Naive B cell (primary cell): Measurements from ENCODE around the gene PRPF4. TPM values are rescaled to one million over a fixed set of nuclear protein-coding genes. Genes with fewer than 3 reads are reported as not detected.
"Not testable (repeated sequence)": the region's sequence is repeated elsewhere in the genome, so short reads cannot be mapped to it uniquely, and the experiment has no call there.

ENCODE experiments used
- ATAC-seq, 2 donors: fragments of 150-1000 bp; cut with Tn5 transposase; 2 replicates each; pipeline ENCODE4 v1.10.0; 2021; ENCODE audit warnings: low read depth in 2 of 2, mild to moderate bottlenecking in 2 of 2, moderate library complexity in 2 of 2
- DNase-seq: peaks from one replicate; pipeline ENCODE4 v3.0.0; 2022
- H3K27ac Mint-ChIP-seq, 6 donors: one replicate each; pipeline ENCODE4 v1.8.0; 2020 to 2022; ENCODE audit warnings: mild to moderate bottlenecking in 6 of 6, mixed read lengths in 6 of 6, moderate library complexity in 5 of 6, inconsistent platforms in 2 of 6
- H3K27me3 Mint-ChIP-seq, 3 donors: one replicate each; pipeline ENCODE4 v1.8.0; 2021 to 2022; ENCODE audit warnings: mixed read lengths in 3 of 3, mild to moderate bottlenecking in 1 of 3
- H3K36me3 Mint-ChIP-seq, 2 donors: one replicate each; pipeline ENCODE4 v1.8.0; 2020 to 2022; ENCODE audit warnings: mixed read lengths in 2 of 2, inconsistent platforms in 1 of 2, mild to moderate bottlenecking in 1 of 2
- H3K4me1 Mint-ChIP-seq, 3 donors: one replicate each; pipeline ENCODE4 v1.8.0; 2020 to 2022; ENCODE audit warnings: mixed read lengths in 3 of 3, inconsistent platforms in 1 of 3, mild to moderate bottlenecking in 1 of 3, moderate library complexity in 1 of 3
- H3K4me3 Mint-ChIP-seq, 8 donors: one replicate each; pipeline ENCODE4 v1.8.0; 2020 to 2022; ENCODE audit warnings: mild to moderate bottlenecking in 8 of 8, mixed read lengths in 8 of 8, moderate library complexity in 8 of 8, inconsistent platforms in 2 of 8
- H3K9me3 Mint-ChIP-seq, 7 donors: one replicate each; pipeline ENCODE4 v1.8.0; 2020 to 2022; ENCODE audit warnings: mixed read lengths in 7 of 7, mild to moderate bottlenecking in 5 of 7, inconsistent platforms in 2 of 7, moderate library complexity in 1 of 7
- polyA plus RNA-seq, 6 donors: library from polyadenylated mRNA; unstranded; fragments of 300-500 nt; fragmentation: Illumina TruSeq; gene quantifications; one replicate each; pipeline ENCODE4 v1.2.3, GENCODE V29; 2021; ENCODE audit warnings: low read depth in 6 of 6

Gene PRPF4
- polyA plus RNA-seq: 10 to 100 TPM in 5 of 6 donors, 1 to 10 TPM in 1; 8.2 to 28.2 (median 22.4) TPM

GRCh38 chr9:113275157-113276131 lies at the start of gene PRPF4, which contains the start of gene CDC26:
TSS of gene PRPF4 (plus strand) at chr9:113275658. CDS start at chr9:113275744, 86 bp downstream.
TSS of gene CDC26 (minus strand) at chr9:113275572. CDS start at chr9:113272507, 3,065 bp downstream.
- ATAC-seq (peak; percentile 95 to 96), DNase-seq (peak; percentile 93)
- peaks cover 17 to 21% of the 10 kb centered on the region in 2 donors for H3K36me3 Mint-ChIP-seq
- no peak within 1 kb of the TSS for H3K27ac Mint-ChIP-seq
- no peak within 1 kb of the TSS for H3K4me3 Mint-ChIP-seq
- H3K9me3 Mint-ChIP-seq: no peaks in the 10 kb centered on the region
- no peaks in the 10 kb centered on the region for H3K27me3 Mint-ChIP-seq
- peaks cover 8 to 21% (median 15%) of the 10 kb centered on the region in 3 donors for H3K4me1 Mint-ChIP-seq

DNA sequence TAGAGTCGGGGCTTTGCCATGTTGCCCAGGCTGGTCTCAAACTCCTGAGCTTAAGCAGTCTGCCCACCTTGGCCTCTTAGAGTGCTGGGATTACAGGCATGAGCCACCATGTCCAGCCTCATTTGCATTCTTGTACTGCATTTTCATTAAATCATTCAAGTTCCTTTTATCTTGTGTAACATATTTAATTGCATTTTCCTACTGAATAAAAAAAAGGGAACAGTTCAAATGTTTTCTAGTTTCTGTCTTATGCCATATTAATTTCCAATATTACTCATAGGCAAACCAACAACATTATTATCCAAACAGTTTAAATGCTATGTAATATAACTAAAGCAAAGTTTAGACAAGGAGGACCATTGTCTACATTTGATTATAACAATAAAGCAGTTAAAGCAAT lies 48.0 kb upstream of the PRPF4 start:
- DNase-seq (no peak), ATAC-seq (no peak)
- Mint-ChIP-seq H3K9me3 (no peaks in the 10 kb centered on the region), H3K4me3 (no peak overlapping the region), H3K36me3 (no peaks in the 10 kb centered on the region), H3K4me1 (peaks cover under 1 to 8% (median 8%) of the 10 kb centered on the region in 3 donors), H3K27me3 (no peaks in the 10 kb centered on the region), H3K27ac (no peak overlapping the region)

GRCh38 chr9:113228130-113228665 lies 47.3 kb upstream of the PRPF4 start:
- Mint-ChIP-seq H3K9me3 (no peaks in the 10 kb centered on the region), H3K4me1 (peaks cover 6 to 14% (median 9%) of the 10 kb centered on the region in 3 donors), H3K36me3 (no peaks in the 10 kb centered on the region), H3K27ac (no peak overlapping the region), H3K4me3 (no peak overlapping the region), H3K27me3 (no peaks in the 10 kb centered on the region)
- DNase-seq: no peak
- no peak for ATAC-seq

- Mint-ChIP-seq H3K27me3 (no peaks in the 10 kb centered on the region), H3K27ac (no peak overlapping the region), H3K9me3 (no peaks in the 10 kb centered on the region), H3K4me1 (peaks cover 11 to 25% (median 12%) of the 10 kb centered on the region in 3 donors), H3K36me3 (no peaks in the 10 kb centered on the region), H3K4me3 (peak overlapping the region in 1 of 8 donors; percentile 73)
- DNase-seq (no peak), ATAC-seq (no peak)
These were observed 43.8 kb upstream of the PRPF4 start for GRCh38 chr9:113231701-113232100.

GRCh38 chr9:113235701-113236255 lies 39.7 kb upstream of the PRPF4 start:
- not testable (repeated sequence) for H3K36me3 Mint-ChIP-seq, H3K9me3 Mint-ChIP-seq, H3K4me3 Mint-ChIP-seq, DNase-seq, H3K27me3 Mint-ChIP-seq, ATAC-seq
- Mint-ChIP-seq H3K27ac (peak overlapping the region in 2 of 6 donors; percentile 6 to 72), H3K4me1 (peaks cover 11 to 25% (median 12%) of the 10 kb centered on the region in 3 donors)

DNA sequence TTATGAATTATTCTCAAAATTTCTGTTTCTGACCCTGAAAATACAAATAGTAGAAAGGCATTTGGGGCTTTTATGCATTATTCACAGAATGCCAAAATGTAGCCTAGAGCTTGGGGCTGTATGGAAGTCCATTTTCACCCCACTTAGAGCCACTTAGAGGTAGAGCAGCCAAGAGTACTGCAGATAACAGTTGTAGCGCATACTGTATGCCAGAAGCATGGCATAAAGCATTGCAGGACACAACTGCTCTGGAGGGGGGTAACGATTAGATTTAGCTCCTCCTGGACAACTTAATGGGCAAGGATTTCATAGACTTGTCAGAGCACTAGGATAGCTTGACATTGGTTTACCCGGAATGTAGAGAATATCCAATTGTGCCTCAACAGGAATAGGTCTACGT lies 38.4 kb upstream of the PRPF4 start:
- ATAC-seq (no peak), DNase-seq (no peak)
- no peak overlapping the region for H3K4me3 Mint-ChIP-seq
- no peaks in the 10 kb centered on the region for H3K9me3 Mint-ChIP-seq
- no peaks in the 10 kb centered on the region for H3K27me3 Mint-ChIP-seq
- peaks cover 11 to 22% (median 12%) of the 10 kb centered on the region in 3 donors for H3K4me1 Mint-ChIP-seq
- H3K36me3 Mint-ChIP-seq: no peaks in the 10 kb centered on the region
- H3K27ac Mint-ChIP-seq: no peak overlapping the region

DNA sequence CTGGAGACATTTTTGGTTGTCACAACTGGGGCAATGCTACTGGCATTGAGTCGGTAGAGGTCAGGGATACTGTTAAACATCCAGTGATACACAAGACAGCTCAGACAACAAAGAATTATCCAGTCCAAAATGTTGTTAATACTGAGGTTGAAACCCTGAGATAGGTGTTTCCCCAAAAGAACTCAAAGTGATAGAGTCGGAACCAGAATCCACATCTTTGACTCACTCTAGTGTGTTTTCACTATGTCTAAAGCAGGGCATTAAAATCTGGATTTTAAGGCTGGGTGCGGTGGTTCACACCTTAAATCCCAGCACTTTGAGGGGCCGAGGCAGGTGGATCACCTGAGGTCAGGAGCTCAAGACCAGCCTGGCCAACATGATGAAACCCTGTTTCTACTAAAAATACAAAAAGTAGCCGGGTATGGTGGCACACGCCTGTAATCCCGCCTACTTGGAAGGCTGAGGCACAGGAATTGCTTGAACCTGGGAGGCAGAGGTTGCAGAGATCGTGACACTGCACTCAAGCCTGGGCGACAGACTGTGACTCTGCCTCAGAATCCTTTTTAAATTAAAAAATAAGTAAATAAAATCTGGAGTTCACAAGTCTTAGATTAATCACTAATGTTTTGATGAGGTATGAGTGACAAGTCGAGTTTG lies 37.1 kb upstream of the PRPF4 start:
- ATAC-seq (no peak), DNase-seq (no peak)
- Mint-ChIP-seq H3K36me3 (no peaks in the 10 kb centered on the region), H3K27me3 (no peaks in the 10 kb centered on the region), H3K4me1 (peaks cover 7 to 19% (median 8%) of the 10 kb centered on the region in 3 donors), H3K27ac (no peak overlapping the region), H3K4me3 (no peak overlapping the region), H3K9me3 (no peaks in the 10 kb centered on the region)

DNA sequence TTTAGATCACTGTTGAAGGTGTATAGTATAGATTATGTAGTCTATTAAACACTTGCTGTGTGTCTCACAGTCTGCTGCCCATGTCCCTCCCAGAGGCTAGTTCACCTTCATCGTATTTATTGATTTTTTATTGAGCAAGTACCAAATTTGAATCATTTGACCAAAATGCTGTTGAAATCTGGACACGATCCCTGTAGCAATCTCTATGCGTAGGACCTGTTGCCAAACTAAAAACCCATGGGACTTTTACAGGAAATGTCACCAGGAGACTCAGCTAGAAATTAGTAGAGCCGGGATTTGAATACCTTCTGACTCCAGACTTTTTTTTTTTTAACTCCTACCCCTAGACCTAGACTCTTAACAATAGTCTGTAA lies 36.6 kb upstream of the PRPF4 start:
- ATAC-seq (no peak), DNase-seq (no peak)
- no peaks in the 10 kb centered on the region for H3K9me3 Mint-ChIP-seq
- no peaks in the 10 kb centered on the region for H3K36me3 Mint-ChIP-seq
- H3K27ac Mint-ChIP-seq: no peak overlapping the region
- H3K4me1 Mint-ChIP-seq: peaks cover 6 to 14% (median 6%) of the 10 kb centered on the region in 3 donors
- H3K27me3 Mint-ChIP-seq: no peaks in the 10 kb centered on the region
- no peak overlapping the region for H3K4me3 Mint-ChIP-seq

GRCh38 chr9:113241161-113241560 lies 34.3 kb upstream of the PRPF4 start:
- no peaks in the 10 kb centered on the region for H3K36me3 Mint-ChIP-seq
- H3K9me3 Mint-ChIP-seq: no peaks in the 10 kb centered on the region
- H3K4me1 Mint-ChIP-seq: peaks cover 4 to 11% (median 10%) of the 10 kb centered on the region in 3 donors
- H3K27ac Mint-ChIP-seq: no peak overlapping the region
- H3K27me3 Mint-ChIP-seq: no peaks in the 10 kb centered on the region
- no peak for ATAC-seq
- DNase-seq: no peak
- H3K4me3 Mint-ChIP-seq: no peak overlapping the region

DNA sequence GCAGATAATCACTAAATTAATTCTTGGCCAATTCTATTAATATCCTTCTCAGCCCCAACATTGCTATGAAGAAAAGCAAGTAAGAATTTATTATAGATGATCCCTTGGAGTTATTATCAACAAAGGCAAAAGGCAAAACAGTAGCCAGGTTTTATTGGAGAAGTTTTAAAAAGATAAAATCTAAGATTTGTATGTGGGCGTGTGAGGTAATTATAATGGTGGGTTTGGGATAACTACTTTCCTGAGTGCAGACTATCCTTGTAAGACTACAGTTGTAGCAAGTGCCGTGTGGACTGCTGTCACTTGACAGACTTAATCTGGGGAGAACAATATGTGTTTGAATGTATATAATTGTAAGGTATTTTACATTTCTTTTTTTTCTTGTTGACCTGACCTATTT lies 30.9 kb upstream of the PRPF4 start:
- ATAC-seq: no peak
- Mint-ChIP-seq H3K27me3 (no peaks in the 10 kb centered on the region), H3K4me3 (no peak overlapping the region)

DNA sequence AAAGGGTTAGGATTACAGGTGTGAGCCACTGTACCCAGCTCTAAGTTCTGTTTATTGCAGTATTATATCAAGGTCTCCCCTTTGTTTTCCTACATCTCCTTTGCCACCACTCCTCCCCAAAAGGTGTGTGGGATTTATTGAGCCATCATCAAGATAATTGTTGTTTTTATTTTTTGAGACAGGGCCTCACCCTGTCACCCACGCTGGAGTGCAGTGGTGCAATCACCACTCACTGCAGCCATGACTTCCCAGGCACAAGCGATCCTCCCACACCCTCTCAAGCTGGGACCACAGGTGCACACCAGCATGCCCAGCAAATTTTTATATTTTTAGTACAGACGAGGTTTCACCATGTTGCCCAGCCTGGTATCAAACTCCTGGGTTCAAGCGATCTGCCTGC lies 29.6 kb upstream of the PRPF4 start:
- Mint-ChIP-seq H3K27ac (peak overlapping the region in 1 of 6 donors; percentile 69), H3K4me3 (no peak overlapping the region), H3K36me3 (no peaks in the 10 kb centered on the region), H3K9me3 (peaks cover 0 to 4% (median 0%) of the 10 kb centered on the region in 7 donors), H3K27me3 (no peaks in the 10 kb centered on the region), H3K4me1 (peaks cover 4 to 15% (median 11%) of the 10 kb centered on the region in 3 donors)
- DNase-seq (no peak), ATAC-seq (no peak)

More for the DNA sequence above, 30.9 kb upstream of the PRPF4 start:
- Mint-ChIP-seq H3K9me3 (no peaks in the 10 kb centered on the region), H3K36me3 (no peaks in the 10 kb centered on the region), H3K4me1 (peaks cover 4 to 15% (median 11%) of the 10 kb centered on the region in 3 donors), H3K27ac (no peak overlapping the region)
- no peak for DNase-seq

GRCh38 chr9:113246928-113247327 lies 28.5 kb upstream of the PRPF4 start:
- no peaks in the 10 kb centered on the region for H3K27me3 Mint-ChIP-seq
- no peak overlapping the region for H3K27ac Mint-ChIP-seq
- H3K4me3 Mint-ChIP-seq: no peak overlapping the region
- H3K4me1 Mint-ChIP-seq: peaks cover 4 to 15% (median 11%) of the 10 kb centered on the region in 3 donors
- no peaks in the 10 kb centered on the region for H3K36me3 Mint-ChIP-seq
- ATAC-seq: no peak
- DNase-seq: no peak
- H3K9me3 Mint-ChIP-seq: peaks cover 0 to 4% (median 0%) of the 10 kb centered on the region in 7 donors

- no peak overlapping the region for H3K27ac Mint-ChIP-seq
- no peaks in the 10 kb centered on the region for H3K27me3 Mint-ChIP-seq
- no peak overlapping the region for H3K4me3 Mint-ChIP-seq
- H3K4me1 Mint-ChIP-seq: peaks cover 1 to 12% (median 10%) of the 10 kb centered on the region in 3 donors
- no peaks in the 10 kb centered on the region for H3K36me3 Mint-ChIP-seq
- ATAC-seq (no peak), DNase-seq (no peak)
- peaks cover 0 to 4% (median 0%) of the 10 kb centered on the region in 7 donors for H3K9me3 Mint-ChIP-seq
These were observed 27.8 kb upstream of the PRPF4 start for GRCh38 chr9:113247640-113248039.
